Muscle of arm (tissue), 12 donors: ENCODE measurements around the gene SLC25A51. TPM values are rescaled to one million over a fixed set of nuclear protein-coding genes. Genes with fewer than 3 reads are reported as not detected.

Source experiments
- DNase-seq: peaks from one replicate; pipeline ENCODE4 v3.0.0-alpha.2; 2013
- polyA plus RNA-seq, 12 donors: library from polyadenylated mRNA; unstranded; fragments of 120-200 nt; gene quantifications; one replicate each; pipeline ENCODE4 v1.2.1, GENCODE V29; 2013; ENCODE audit not compliant: insufficient read length in 12 of 12

SLC25A51 gene
- polyA plus RNA-seq, 12 donors = 10.7 to 16.1 (median 13.5) TPM; not detected in 1

DNA sequence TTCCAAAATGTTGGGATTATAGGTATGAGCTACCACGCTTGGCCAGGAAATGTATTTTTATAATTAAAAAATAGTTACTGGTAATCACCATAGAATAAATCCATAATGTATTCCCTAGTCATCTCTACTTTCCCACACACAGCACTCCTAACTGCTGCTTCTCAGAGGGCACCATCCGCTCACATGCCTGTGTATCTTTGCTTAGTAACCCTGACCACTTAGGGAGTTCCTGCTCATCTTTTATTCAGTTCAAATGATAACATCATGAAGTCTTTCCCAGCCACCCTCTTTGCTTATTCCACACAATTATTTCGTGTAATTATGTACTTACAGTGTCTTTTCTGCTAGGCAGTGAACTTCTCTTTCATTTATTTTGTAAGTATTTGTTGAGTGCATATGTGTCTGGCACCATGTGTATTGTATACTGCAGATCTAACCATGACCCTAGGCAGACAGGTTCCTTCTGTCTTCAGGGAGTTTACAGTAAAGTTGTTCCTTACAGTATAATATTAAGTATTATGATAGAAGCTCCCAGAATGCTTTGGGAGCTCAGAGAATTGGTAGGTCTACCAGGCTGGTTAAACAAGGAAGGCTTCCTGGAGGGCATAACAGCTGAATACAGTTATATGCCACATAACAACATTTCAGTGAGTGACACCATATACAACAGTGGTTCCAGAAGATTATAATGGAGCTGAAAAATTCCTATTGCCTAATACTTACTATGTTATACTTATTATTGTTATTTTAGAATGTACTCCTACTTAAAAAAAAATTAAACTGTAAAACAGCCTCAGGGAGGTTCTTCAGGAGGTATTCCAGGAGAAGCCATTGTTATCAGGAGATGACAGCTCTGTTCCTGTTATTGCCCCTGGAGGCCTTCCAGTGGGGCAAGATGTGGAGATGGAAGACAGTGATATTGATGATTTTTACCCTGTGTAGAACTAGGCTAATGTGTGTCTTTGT, 64.1 kb downstream of the SLC25A51 start:
- DNase-seq = no peak

Other genes starting within 250 kb of the SLC25A51 start
- 10 to 100 TPM in 5 of 12 donors, 1 to 10 TPM in 5, not detected in 2; 8.0 to 19.9 (median 10.4) TPM for gene TRMT10B, start 150.3 kb downstream of the SLC25A51 start, polyA plus RNA-seq
- gene EXOSC3, start 119.1 kb downstream of the SLC25A51 start, polyA plus RNA-seq = 10 to 100 TPM in 11 of 12 donors, not detected in 1; 21.4 to 60.6 (median 25.8) TPM
- gene DCAF10, start 103.3 kb downstream of the SLC25A51 start, polyA plus RNA-seq = 10 to 100 TPM in 11 of 12 donors, not detected in 1; 21.3 to 28.4 (median 26.4) TPM
- gene SHB, start 165.1 kb upstream of the SLC25A51 start, polyA plus RNA-seq = 10 to 100 TPM in 1 of 12 donors, 1 to 10 TPM in 10, not detected in 1; 4.3 to 11.0 (median 6.3) TPM